IPS-NIHi11 (cell line): ENCODE measurements around the gene TBC1D22A.
"Not testable (repeated sequence)": the region's sequence is repeated elsewhere in the genome, so short reads cannot be mapped to it uniquely, and the experiment has no call there.

Source experiments
- DNase-seq: peaks from one replicate; pipeline ENCODE4 v3.0.0; 2012; ENCODE audit warnings: mixed read lengths, low spot score

TBC1D22A gene

GRCh38 chr22:46972901-46973831, 210.7 kb downstream of the TBC1D22A start:
- no peak for DNase-seq

GRCh38 chr22:46974077-46974476, 211.6 kb downstream of the TBC1D22A start:
- no peak for DNase-seq

- no peak for DNase-seq
These were observed 212.5 kb downstream of the TBC1D22A start for GRCh38 chr22:46974631-46975585.

GRCh38 chr22:46976143-46976542, 213.7 kb downstream of the TBC1D22A start:
- DNase-seq, result no peak

GRCh38 chr22:46976598-46976997, 214.1 kb downstream of the TBC1D22A start:
- no peak for DNase-seq

GRCh38 chr22:46977656-46978343, 215.3 kb downstream of the TBC1D22A start:
- no peak for DNase-seq

GRCh38 chr22:46978668-46979067, 216.2 kb downstream of the TBC1D22A start:
- not testable (repeated sequence) for DNase-seq

- DNase-seq, result no peak
These were observed 217.1 kb downstream of the TBC1D22A start for GRCh38 chr22:46979506-46979905.

- no peak for DNase-seq
These were observed 217.9 kb downstream of the TBC1D22A start for GRCh38 chr22:46980392-46980791.

GRCh38 chr22:46982635-46983034, 220.2 kb downstream of the TBC1D22A start:
- DNase-seq, result no peak

- no peak for DNase-seq
These were observed 220.6 kb downstream of the TBC1D22A start for GRCh38 chr22:46983046-46983445.

- DNase-seq, result no peak
These were observed 222.5 kb downstream of the TBC1D22A start for GRCh38 chr22:46984751-46985506.

GRCh38 chr22:46985507-46985882, 223.0 kb downstream of the TBC1D22A start:
- no peak for DNase-seq

GRCh38 chr22:46986788-46987187, 224.3 kb downstream of the TBC1D22A start:
- no peak for DNase-seq

- DNase-seq, result no peak
These were observed 228.6 kb downstream of the TBC1D22A start for GRCh38 chr22:46990937-46991550.

- DNase-seq, result no peak
These were observed 229.2 kb downstream of the TBC1D22A start for GRCh38 chr22:46991666-46992065.

GRCh38 chr22:46992121-46992731, 229.8 kb downstream of the TBC1D22A start:
- DNase-seq, result no peak

GRCh38 chr22:46993633-46994032, 231.2 kb downstream of the TBC1D22A start:
- DNase-seq, result peak; percentile 47

- no peak for DNase-seq
These were observed 231.8 kb downstream of the TBC1D22A start for GRCh38 chr22:46994265-46994664.

GRCh38 chr22:46994983-46995382, 232.5 kb downstream of the TBC1D22A start:
- DNase-seq, result no peak
